H1 (cell line): Measurements from ENCODE around the gene ETFB. TPM values are rescaled to one million over a fixed set of nuclear protein-coding genes. Genes with fewer than 3 reads are reported as not detected.

Experiments used
- CTCF ChIA-PET: fragments of 300-600 bp; sonication (Branson Sonifier 250); formaldehyde crosslinking; loops from one replicate; lab custom pipeline; 2021; ENCODE audit not compliant: partially characterized antibody; lab: Charles Lee
- POLR2A ChIA-PET: fragments of 300-600 bp; sonication (Branson Sonifier 250); formaldehyde crosslinking; loops from one replicate; lab custom pipeline; 2021; ENCODE audit warnings: inconsistent platforms; ENCODE audit not compliant: partially characterized antibody; lab: Charles Lee
- DNase-seq, 2 experiments: peaks; one replicate each; pipeline versions ENCODE4 v3.0.0 to v3.0.0-alpha.2; 2010 to 2022; ENCODE audit warnings: low spot score in 2 of 2, low read depth in 1 of 2, mixed read lengths in 1 of 2
- FAIRE-seq: peaks from 2 replicates; lab custom pipeline; 2011; peaks lifted over from hg19 to GRCh38; lab: Jason Lieb, UNC
- H2AFZ ChIP-seq: 2 replicates; pipeline ENCODE4 v1.8.1; 2012; ENCODE audit warnings: low read length, inconsistent platforms
- H2AK5ac ChIP-seq: 2 replicates; pipeline ENCODE4 v1.6.1; 2013; ENCODE audit warnings: low read depth, low read length
- H2BK120ac ChIP-seq: replicated peaks from 2 replicates; pipeline ENCODE3; 2013; ENCODE audit warnings: low read depth, low read length, inconsistent platforms
- H2BK12ac ChIP-seq: 2 replicates; pipeline ENCODE4 v1.6.1; 2013; ENCODE audit warnings: low read depth, low read length
- H2BK15ac ChIP-seq: 2 replicates; pipeline ENCODE4 v1.6.1; 2013; ENCODE audit warnings: low read length
- H2BK20ac ChIP-seq: 2 replicates; pipeline ENCODE4 v1.6.1; 2013; ENCODE audit warnings: low read length
- H2BK5ac ChIP-seq: 2 replicates; pipeline ENCODE4 v1.6.1; 2013; ENCODE audit warnings: low read depth, low read length
- H3K14ac ChIP-seq: 2 replicates; pipeline ENCODE4 v1.6.1; 2013; ENCODE audit warnings: inconsistent platforms; ENCODE audit not compliant: insufficient read length
- H3K18ac ChIP-seq: 2 replicates; pipeline ENCODE4 v1.6.1; 2013; ENCODE audit warnings: low read length; ENCODE audit errors: extremely low read depth
- H3K23ac ChIP-seq: 2 replicates; pipeline ENCODE4 v1.6.1; 2013; ENCODE audit warnings: inconsistent platforms; ENCODE audit not compliant: insufficient read length
- H3K23me2 ChIP-seq: 2 replicates; pipeline ENCODE4 v1.6.1; 2013; ENCODE audit warnings: low read depth, low read length
- H3K27ac ChIP-seq: 2 replicates; pipeline ENCODE4 v1.6.1; 2011; ENCODE audit warnings: low read depth, low read length, inconsistent platforms
- H3K27me3 ChIP-seq, 4 experiments: replicated peaks in 1 of 4; 1 replicate in 1 of 4; 2 replicates in 3 of 4; pipeline versions ENCODE4 v1.6.1 to v1.8.1; 2011 to 2013; ENCODE audit warnings: low read length in 3 of 4, mild to moderate bottlenecking in 3 of 4, inconsistent platforms in 2 of 4, mixed read lengths in 2 of 4, moderate library complexity in 1 of 4; ENCODE audit not compliant: control insufficient read depth in 3 of 4, insufficient read depth in 3 of 4; ENCODE audit errors: extremely low read depth in 1 of 4
- H3K36me3 ChIP-seq, 4 experiments: 2 replicates each; pipeline versions ENCODE4 v1.6.1 to v1.8.1; 2011 to 2013; ENCODE audit warnings: mild to moderate bottlenecking in 4 of 4, low read length in 3 of 4, moderate library complexity in 2 of 4, control low read depth in 1 of 4, inconsistent platforms in 1 of 4; ENCODE audit not compliant: insufficient read depth in 4 of 4, control insufficient read depth in 2 of 4
- H3K4ac ChIP-seq: replicated peaks from 2 replicates; pipeline ENCODE3; 2013; ENCODE audit warnings: low read length, low read depth, mixed read lengths, inconsistent platforms; ENCODE audit not compliant: insufficient read length
- H3K4me1 ChIP-seq, 4 experiments: replicated peaks in 1 of 4; 1 replicate in 1 of 4; 2 replicates in 3 of 4; pipeline versions ENCODE4 v1.6.1 to v1.8.1; 2011 to 2013; ENCODE audit warnings: low read length in 3 of 4, inconsistent platforms in 2 of 4, mixed read lengths in 1 of 4; ENCODE audit not compliant: insufficient read depth in 4 of 4, control insufficient read depth in 3 of 4
- H3K4me2 ChIP-seq, 2 experiments: 2 replicates each; pipeline versions ENCODE4 v1.6.1 to v1.8.1; 2011 to 2013; ENCODE audit warnings: low read depth in 2 of 2, low read length in 2 of 2, control low read depth in 1 of 2, inconsistent platforms in 1 of 2, mild to moderate bottlenecking in 1 of 2; ENCODE audit not compliant: insufficient read depth in 1 of 2
- H3K4me3 ChIP-seq, 4 experiments: fragments of 200-600, 300-600 bp in 1 of 4; sonication (generic), shearing (Covaris generic), sonication (Bioruptor Twin) in 1 of 4; 2 replicates each; pipeline versions ENCODE4 v1.5.1 to v1.8.1; 2011 to 2016; ENCODE audit warnings: low read length in 4 of 4, low read depth in 3 of 4, control low read depth in 2 of 4, inconsistent platforms in 2 of 4, mild to moderate bottlenecking in 2 of 4, mixed read lengths in 1 of 4, moderate library complexity in 1 of 4; ENCODE audit not compliant: insufficient read depth in 2 of 4; ENCODE audit errors: extremely low read depth in 1 of 4
- H3K56ac ChIP-seq: replicated peaks from 2 replicates; pipeline ENCODE3; 2013; ENCODE audit warnings: low read depth, mild to moderate bottlenecking, mixed read lengths, low read length, inconsistent platforms; ENCODE audit not compliant: insufficient read length
- H3K79me1 ChIP-seq: 2 replicates; pipeline ENCODE4 v1.6.1; 2013; ENCODE audit warnings: low read depth, low read length, control low read depth
- H3K79me2 ChIP-seq, 2 experiments: 2 replicates each; pipeline versions ENCODE4 v1.6.1 to v1.8.1; 2012 to 2013; ENCODE audit warnings: low read length in 2 of 2, mild to moderate bottlenecking in 2 of 2, inconsistent platforms in 1 of 2; ENCODE audit not compliant: insufficient read depth in 2 of 2, control insufficient read depth in 1 of 2
- H3K9ac ChIP-seq, 4 experiments: replicated peaks in 1 of 4; 1 replicate in 1 of 4; 2 replicates in 3 of 4; pipeline versions ENCODE4 v1.6.1 to v1.8.1; 2011 to 2013; ENCODE audit warnings: low read depth in 3 of 4, low read length in 3 of 4, control low read depth in 2 of 4, mild to moderate bottlenecking in 2 of 4, moderate library complexity in 2 of 4, inconsistent platforms in 1 of 4; ENCODE audit errors: extremely low read depth in 1 of 4
- H3K9me3 ChIP-seq, 2 experiments: 2 replicates each; pipeline versions ENCODE4 v1.6.1 to v1.8.1; 2012 to 2013; ENCODE audit warnings: mild to moderate bottlenecking in 2 of 2, moderate library complexity in 2 of 2, control low read depth in 1 of 2, inconsistent platforms in 1 of 2, low read depth in 1 of 2, low read length in 1 of 2, mixed read lengths in 1 of 2; ENCODE audit not compliant: insufficient read depth in 2 of 2
- H4K20me1 ChIP-seq, 2 experiments: replicated peaks in 1 of 2; 2 replicates each; pipeline versions ENCODE3 to v1.8.1; 2011 to 2013; ENCODE audit warnings: inconsistent platforms in 2 of 2, low read length in 2 of 2, mild to moderate bottlenecking in 1 of 2; ENCODE audit not compliant: insufficient read depth in 2 of 2, control insufficient read depth in 1 of 2
- H4K5ac ChIP-seq: 2 replicates; pipeline ENCODE4 v1.6.1; 2013; ENCODE audit warnings: low read length, low read depth, mixed read lengths, inconsistent platforms; ENCODE audit not compliant: insufficient read length
- H4K8ac ChIP-seq: 2 replicates; pipeline ENCODE4 v1.8.0; 2013; ENCODE audit warnings: mild to moderate bottlenecking, moderate library complexity, low read length, inconsistent platforms; ENCODE audit not compliant: insufficient read depth; ENCODE audit errors: extremely low read depth
- H4K91ac ChIP-seq: replicated peaks from 2 replicates; pipeline ENCODE3; 2013; ENCODE audit warnings: low read length, mixed read lengths, inconsistent platforms; ENCODE audit not compliant: insufficient read length
- EZH2 ChIP-seq: fragments of 200-600 bp; sonication (generic); IDR thresholded peaks from 2 replicates; pipeline ENCODE4 v1.7.1; 2012; ENCODE audit warnings: low read depth, mild to moderate bottlenecking, moderate library complexity, low read length, inconsistent platforms; ENCODE audit not compliant: severe bottlenecking
- WGBS, 2 experiments: shearing (Covaris generic) in 1 of 2; methylation state at CpG; one replicate each; pipeline versions ENCODE4 v1.1.6 to v1.1.7; 2013 to 2015; ENCODE audit warnings: low lambda C conversion rate in 2 of 2, mixed read lengths in 2 of 2, inconsistent platforms in 1 of 2, low coverage in 1 of 2, missing lambda C conversion rate in 1 of 2; ENCODE audit not compliant: insufficient replicate concordance in 2 of 2, insufficient coverage in 1 of 2, insufficient read length in 1 of 2; ENCODE audit errors: extremely low coverage in 1 of 2, missing lambda C conversion rate in 1 of 2; 5-methylcytosine and 5-hydroxymethylcytosine counted together
- polyA plus RNA-seq, 7 experiments: library from polyadenylated mRNA; depleted of rRNA in 3 of 7; stranded (reverse) in 5 of 7; unstranded in 2 of 7; fragments of >200 nt in 5 of 7; fragments of 200-250 nt in 2 of 7; gene quantifications; 1 replicate in 5 of 7; 2 replicates in 1 of 7; 4 replicates in 1 of 7; pipeline versions ENCODE4 v1.2.1 to v1.2.3, GENCODE V29; 2011 to 2013; ENCODE audit warnings: missing spikeins in 2 of 7, mixed read lengths in 2 of 7
- total RNA-seq: library from RNA; stranded (reverse); fragmentation: NEBNext Ultra II Directional; extraction: Animal tissue kit (Norgen Biotek cat#: 25700); gene quantifications from 2 replicates; pipeline ENCODE4 v1.2.1, GENCODE V29; 2021

The ETFB gene
- total and polyA plus RNA-seq, 2 of the 8 experiments (the other 6 are each of a cell fraction or from before 2014, with no cell fraction given) = 40.0 to 66.5 TPM

DNA sequence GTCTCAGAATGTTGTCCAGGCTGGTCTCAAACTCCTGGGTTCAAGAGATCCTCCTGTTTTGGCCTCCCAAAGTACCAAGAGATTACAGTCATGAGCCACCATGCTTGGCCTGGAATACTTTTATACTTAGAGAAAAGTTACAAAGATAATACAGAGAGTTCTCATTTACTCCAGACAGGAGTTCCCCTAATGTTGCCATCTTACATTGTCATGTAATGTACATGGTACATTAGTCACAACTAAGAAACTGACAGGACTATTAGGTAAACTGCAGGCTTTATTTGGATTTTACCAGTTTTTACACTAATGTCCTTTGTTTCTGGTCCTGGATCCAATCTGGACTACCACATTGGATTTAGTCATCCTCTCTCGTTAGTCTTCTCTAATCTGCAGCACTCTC is 26.5 kb upstream of the ETFB start:
- Histone ChIP-seq H3K23ac (no peak overlapping the region), H2BK15ac (no peak overlapping the region), H2BK20ac (no peak overlapping the region), H2BK5ac (no peak overlapping the region), H3K4me1 (peaks cover 0 to 7% (median under 1%) of the 10 kb centered on the region in 4 experiments; a peak in 4 of 7 replicates), H3K4me3 (no peak overlapping the region), H2BK12ac (no peak overlapping the region), H3K18ac (no peak overlapping the region), H3K56ac (no peak overlapping the region), H3K4me2 (no peak overlapping the region), H3K27me3 (no peaks in the 10 kb centered on the region), H3K14ac (no peak overlapping the region), H4K8ac (no peak overlapping the region), H3K4ac (no peak overlapping the region), H2BK120ac (no peak overlapping the region), H3K79me1 (no peaks in the 10 kb centered on the region), H2AK5ac (no peak overlapping the region), H3K9ac (no peak overlapping the region), H4K5ac (no peak overlapping the region), H3K23me2 (peaks cover 9% of the 10 kb centered on the region), H3K27ac (no peak overlapping the region), H4K91ac (no peak overlapping the region), H2AFZ (no peak overlapping the region), H3K9me3 (no peaks in the 10 kb centered on the region), H3K79me2 (peaks cover 0 to 5% of the 10 kb centered on the region in 2 experiments; a peak in 2 of 4 replicates), H4K20me1 (no peaks in the 10 kb centered on the region), H3K36me3 (peaks cover 0 to 3% (median 0%) of the 10 kb centered on the region in 4 experiments; a peak in 1 of 8 replicates)
- ChIA-PET CTCF (interaction anchor here (1.1 kb wide), 1 partner anchor 28 kb away, joined by 3 read pairs; no protein-coding TSS in a partner anchor), POLR2A (interaction anchor here (1.3 kb wide), 1 partner anchor 20 kb away, joined by 4 read pairs; no protein-coding TSS in a partner anchor)
- WGBS, 2 experiments = 88% methylated on average over 1 of the region's 1 CpG; no CpG with 5 or more reads in 1 of the 2 experiments
- FAIRE-seq = no peak
- DNase-seq = no peak
- no peak for TF ChIP-seq EZH2
